Psoas muscle (tissue), 8 donors: ENCODE measurements around the gene OR6P1. TPM values are rescaled to one million over a fixed set of nuclear protein-coding genes. Genes with fewer than 3 reads are reported as not detected.

ENCODE experiments used
- ATAC-seq, 4 donors: fragments of 200-7000 bp; cut with Tn5 transposase; one replicate each; pipeline ENCODE4 v1.9.1; 2020; ENCODE audit warnings: moderate library complexity in 3 of 4, mild to moderate bottlenecking in 2 of 4
- DNase-seq, 2 donors: peaks; one replicate each; pipeline ENCODE4 v3.0.0-alpha.2; 2020
- H3K27ac ChIP-seq: fragments of 200-600 bp; one replicate; pipeline ENCODE4 v1.8.0; 2022
- H3K27me3 ChIP-seq, 3 donors: fragments of 200-600 bp in 1 of 3; one replicate each; pipeline versions ENCODE4 v1.6.1 to v1.8.0; 2013 to 2022; ENCODE audit warnings: low read length in 2 of 3, mild to moderate bottlenecking in 2 of 3, moderate library complexity in 1 of 3; ENCODE audit not compliant: insufficient read depth in 3 of 3
- H3K36me3 ChIP-seq, 2 donors: fragments of 200-600 bp in 1 of 2; one replicate each; pipeline versions ENCODE4 v1.6.1 to v1.8.0; 2013 to 2022; ENCODE audit warnings: low read depth in 1 of 2, mild to moderate bottlenecking in 1 of 2, moderate library complexity in 1 of 2; ENCODE audit not compliant: insufficient read depth in 1 of 2
- H3K4me1 ChIP-seq: fragments of 200-600 bp; one replicate; pipeline ENCODE4 v1.8.0; 2022
- H3K4me3 ChIP-seq: fragments of 200-600 bp; one replicate; pipeline ENCODE4 v1.8.0; 2022; ENCODE audit warnings: mild to moderate bottlenecking
- H3K9me3 ChIP-seq: fragments of 200-600 bp; one replicate; pipeline ENCODE4 v1.8.0; 2022
- CTCF ChIP-seq: fragments of 200-600 bp; IDR thresholded peaks from one replicate; pipeline ENCODE4 v1.8.0; 2022; ENCODE audit warnings: antibody characterized with exemption
- whole genome bisulfite sequencing, 3 donors: extraction: QIAGEN DNeasy Blood & Tissue Kit; methylation state at CpG; one replicate each; pipeline versions ENCODE4 v1.1.6 to v1.1.7; 2013; 5-methylcytosine and 5-hydroxymethylcytosine counted together
- intact Hi-C, 2 donors: fragments of 100-400 bp; cut with DNase I; formaldehyde crosslinking; loops; one replicate each; pipeline versions ENCODE4 v1.11.0 to v1.14.2; 2022
- polyA plus RNA-seq, 3 donors: library from polyadenylated mRNA; stranded (reverse); fragments of 200-250 nt; gene quantifications; one replicate each; pipeline ENCODE4 v1.2.3, GENCODE V29; 2013
- total RNA-seq, 4 donors: library from RNA; stranded (reverse); fragmentation: NEBNext Ultra II Directional in 2 of 4; extraction: Animal tissue kit (Norgen Biotek cat#: 25700) in 2 of 4; gene quantifications; one replicate each; pipeline versions ENCODE4 v1.2.1 to v1.2.4, GENCODE V29; 2021 to 2023
- donor health status: healthy with polysubstance abuse.
- donor health status: DM: no; HTN: no; CAD: no; lungs with moderate emphysema.
- donor health status: Bipolar disorder and iron deficiency.
- donor health status: healthy.
- donor health status: DM: yes; HTN: yes; CAD: no.
- donor health status: DM: no; HTN: no; CAD: no.
- donor health status: DM: no; HTN: no; CAD: no.
- donor health status: DM: yes; HTN: yes; CAD: no.

OR6P1 gene
- total and polyA plus RNA-seq, 7 donors, result not detected

DNA sequence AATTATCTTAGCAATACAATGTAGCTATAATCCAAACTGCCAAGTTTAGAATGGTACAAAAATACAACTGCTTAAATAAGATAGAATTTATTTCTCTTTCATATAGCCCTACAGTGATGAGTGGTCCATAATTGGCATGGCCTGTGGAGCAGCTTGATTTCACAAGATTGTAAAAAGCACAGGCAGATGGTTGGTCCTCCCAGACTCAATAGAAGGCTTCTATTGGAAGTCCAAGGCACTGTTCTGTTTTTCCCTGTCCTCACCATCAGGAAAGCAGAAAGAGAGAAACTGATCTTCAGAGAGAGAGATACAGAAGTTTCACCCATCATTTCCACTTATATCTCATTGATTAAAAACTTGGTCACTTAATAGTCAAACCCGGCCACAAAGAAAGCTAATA lies 1.8 kb upstream of the OR6P1 start:
- intact Hi-C loops, result no loop called here
- no peak for DNase-seq
- no peak overlapping the region for H3K4me3 ChIP-seq
- no peaks in the 10 kb centered on the region for H3K4me1 ChIP-seq
- no peak for TF ChIP-seq CTCF
- WGBS, 3 donors, result 89 to 94% (median 93%) methylated on average over 1 of the region's 1 CpG
- no peaks in the 10 kb centered on the region for H3K36me3 ChIP-seq
- ATAC-seq, result no peak
- no peak overlapping the region for H3K27ac ChIP-seq
- H3K27me3 ChIP-seq, result peaks cover 0 to 2% (median 0%) of the 10 kb centered on the region in 3 donors
- no peaks in the 10 kb centered on the region for H3K9me3 ChIP-seq

DNA sequence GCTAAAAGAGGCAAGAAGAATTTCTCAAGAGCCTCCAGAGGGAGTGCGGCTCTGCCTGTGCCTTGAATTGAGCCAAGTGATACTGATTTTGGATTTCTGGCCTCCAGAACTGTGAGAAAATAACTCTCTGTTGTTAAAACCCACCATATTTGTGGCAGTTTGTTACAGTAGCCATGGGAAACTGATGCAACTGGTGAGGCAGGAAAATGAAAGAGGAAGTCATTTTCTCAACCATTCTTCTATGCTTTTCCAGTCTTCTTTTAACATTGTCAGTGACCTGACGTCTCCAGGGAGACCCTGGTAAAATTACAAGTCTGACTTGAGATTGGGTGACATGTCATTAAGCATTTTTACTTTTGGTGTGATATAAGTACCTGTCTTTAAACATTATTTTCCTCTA lies 5.8 kb downstream of the OR6P1 start:
- no peak for TF ChIP-seq CTCF
- Histone ChIP-seq H3K4me3 (no peak overlapping the region), H3K9me3 (no peaks in the 10 kb centered on the region), H3K4me1 (no peaks in the 10 kb centered on the region), H3K27me3 (peaks cover 0 to 2% (median 0%) of the 10 kb centered on the region in 3 donors), H3K36me3 (no peaks in the 10 kb centered on the region), H3K27ac (no peak overlapping the region)
- ATAC-seq, result no peak
- WGBS, 3 donors, result 41 to 53% (median 50%) methylated on average over 2 of the region's 2 CpGs
- intact Hi-C loops, result no loop called here
- no peak for DNase-seq

- Histone ChIP-seq H3K27ac (no peak overlapping the region), H3K36me3 (no peaks in the 10 kb centered on the region), H3K27me3 (peaks cover 0 to 2% (median 0%) of the 10 kb centered on the region in 3 donors), H3K4me3 (no peak overlapping the region), H3K4me1 (no peaks in the 10 kb centered on the region), H3K9me3 (no peaks in the 10 kb centered on the region)
- no peak for TF ChIP-seq CTCF
- ATAC-seq (no peak), DNase-seq (no peak)
- intact Hi-C loops, result no loop called here
- WGBS, 3 donors, result 62 to 74% (median 70%) methylated on average over 2 of the region's 2 CpGs
These were observed 6.5 kb downstream of the OR6P1 start for GRCh38 chr1:158563853-158564252.

DNA sequence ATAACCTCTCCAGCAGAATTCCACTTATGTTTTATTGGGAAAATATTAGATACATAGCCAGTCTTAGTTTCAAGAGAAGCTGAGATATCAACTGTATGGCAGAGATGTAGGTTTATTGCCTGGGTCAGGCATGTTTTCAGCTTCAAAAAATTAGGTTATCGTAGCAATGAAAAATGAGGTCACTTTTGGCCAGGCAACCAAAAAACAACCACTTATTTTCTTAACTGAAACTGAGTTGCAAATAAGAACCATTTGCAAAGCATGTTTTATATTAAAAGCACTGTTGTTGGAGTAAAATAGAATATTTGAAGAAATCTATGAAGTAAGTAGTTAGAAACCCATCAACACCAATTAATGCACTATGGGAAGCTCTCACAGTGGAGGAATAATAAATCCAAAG lies 10.7 kb downstream of the OR6P1 start:
- no peaks in the 10 kb centered on the region for H3K36me3 ChIP-seq
- no peak overlapping the region for H3K27ac ChIP-seq
- intact Hi-C loops, result no loop called here
- ATAC-seq, result no peak
- no peak for DNase-seq
- WGBS, 3 donors, result 59 to 79% (median 70%) methylated on average over 1 of the region's 1 CpG
- H3K27me3 ChIP-seq, result no peaks in the 10 kb centered on the region
- H3K4me3 ChIP-seq, result no peak overlapping the region
- no peaks in the 10 kb centered on the region for H3K4me1 ChIP-seq
- H3K9me3 ChIP-seq, result no peaks in the 10 kb centered on the region
- no peak for TF ChIP-seq CTCF

DNA sequence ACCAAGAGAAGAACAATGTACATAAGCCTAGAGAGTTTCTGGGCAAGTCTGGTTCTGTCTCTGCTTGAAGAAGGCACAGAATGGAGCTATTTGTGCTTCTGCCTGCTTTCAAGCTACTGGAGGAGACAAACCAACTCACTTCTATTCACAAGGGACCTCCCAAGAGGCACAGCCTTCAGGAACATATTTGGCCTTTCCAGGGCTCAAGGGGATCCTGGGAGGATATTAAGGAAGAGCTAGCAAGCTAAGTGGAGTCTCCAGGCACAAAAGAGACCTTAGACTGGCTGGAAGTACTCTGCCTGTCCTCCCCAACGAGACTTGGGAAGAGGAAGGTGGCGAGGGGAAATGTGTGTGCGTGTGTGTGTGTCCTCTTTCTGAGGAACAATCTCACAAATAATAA lies 16.0 kb downstream of the OR6P1 start, which contains the start of gene OR6Y1:
Gene OR6Y1 (minus strand): TSS at position 54 of the 400 bp plus-strand sequence. CDS start 6,300 bp downstream, outside the sequence.
- 68 to 82% (median 73%) methylated on average over 3 of the region's 3 CpGs for WGBS, 3 donors
- Histone ChIP-seq H3K4me3 (no peak within 1 kb of the TSS), H3K9me3 (no peaks in the 10 kb centered on the region), H3K36me3 (no peaks in the 10 kb centered on the region), H3K27ac (no peak within 1 kb of the TSS), H3K27me3 (no peaks in the 10 kb centered on the region), H3K4me1 (no peaks in the 10 kb centered on the region)
- TF ChIP-seq CTCF, result no peak
- intact Hi-C loops, result no loop called here
- ATAC-seq (no peak), DNase-seq (no peak)
